HCT116 (cell line): ENCODE results near the gene MRPS23.

Source experiments
- POLR2A ChIP-seq: IDR thresholded peaks from 2 replicates; pipeline ENCODE4 v1.7.0; 2011; ENCODE audit warnings: borderline replicate concordance; ENCODE audit not compliant: insufficient read depth, insufficient read length; ENCODE audit errors: extremely low read depth
- TF ChIP-seq, protein P1 (sequence below): IDR thresholded peaks from 2 replicates; pipeline ENCODE4 v1.6.1; 2012; ENCODE audit warnings: low read depth
- TF ChIP-seq, protein P2 (sequence below), 3 experiments: fragments of 200-600 bp in 1 of 3; sonication (generic) in 1 of 3; IDR thresholded peaks in 2 of 3; conservative IDR thresholded peaks in 1 of 3; 2 replicates each; pipeline ENCODE4 v1.5.1; 2012 to 2017; ENCODE audit warnings: low read depth in 2 of 3, low read length in 2 of 3, antibody characterized with exemption in 1 of 3, borderline replicate concordance in 1 of 3, control low read depth in 1 of 3, mild to moderate bottlenecking in 1 of 3, mixed read lengths in 1 of 3, mixed run types in 1 of 3, moderate library complexity in 1 of 3; ENCODE audit not compliant: insufficient read depth in 1 of 3

DNA sequence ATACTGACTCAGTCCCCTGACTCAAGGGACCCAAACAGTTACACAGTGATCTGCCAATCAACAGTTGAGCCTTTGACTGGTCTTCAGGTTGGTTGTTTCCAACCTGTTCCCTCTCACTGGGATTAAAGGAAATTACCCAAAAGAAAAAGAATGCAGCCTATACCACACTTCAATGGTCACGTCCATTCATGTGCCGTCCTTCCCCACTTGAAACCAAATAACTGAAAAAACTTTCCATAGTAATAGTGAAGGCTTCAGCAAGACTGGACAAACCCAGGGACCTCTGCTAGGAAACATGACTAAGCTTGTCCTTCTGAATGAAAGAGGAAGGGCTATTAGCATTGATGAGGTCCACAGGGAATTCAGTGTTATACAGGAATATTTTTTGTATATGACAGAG lies 30.6 kb downstream of the MRPS23 start:
- TF ChIP-seq, protein P1, sequence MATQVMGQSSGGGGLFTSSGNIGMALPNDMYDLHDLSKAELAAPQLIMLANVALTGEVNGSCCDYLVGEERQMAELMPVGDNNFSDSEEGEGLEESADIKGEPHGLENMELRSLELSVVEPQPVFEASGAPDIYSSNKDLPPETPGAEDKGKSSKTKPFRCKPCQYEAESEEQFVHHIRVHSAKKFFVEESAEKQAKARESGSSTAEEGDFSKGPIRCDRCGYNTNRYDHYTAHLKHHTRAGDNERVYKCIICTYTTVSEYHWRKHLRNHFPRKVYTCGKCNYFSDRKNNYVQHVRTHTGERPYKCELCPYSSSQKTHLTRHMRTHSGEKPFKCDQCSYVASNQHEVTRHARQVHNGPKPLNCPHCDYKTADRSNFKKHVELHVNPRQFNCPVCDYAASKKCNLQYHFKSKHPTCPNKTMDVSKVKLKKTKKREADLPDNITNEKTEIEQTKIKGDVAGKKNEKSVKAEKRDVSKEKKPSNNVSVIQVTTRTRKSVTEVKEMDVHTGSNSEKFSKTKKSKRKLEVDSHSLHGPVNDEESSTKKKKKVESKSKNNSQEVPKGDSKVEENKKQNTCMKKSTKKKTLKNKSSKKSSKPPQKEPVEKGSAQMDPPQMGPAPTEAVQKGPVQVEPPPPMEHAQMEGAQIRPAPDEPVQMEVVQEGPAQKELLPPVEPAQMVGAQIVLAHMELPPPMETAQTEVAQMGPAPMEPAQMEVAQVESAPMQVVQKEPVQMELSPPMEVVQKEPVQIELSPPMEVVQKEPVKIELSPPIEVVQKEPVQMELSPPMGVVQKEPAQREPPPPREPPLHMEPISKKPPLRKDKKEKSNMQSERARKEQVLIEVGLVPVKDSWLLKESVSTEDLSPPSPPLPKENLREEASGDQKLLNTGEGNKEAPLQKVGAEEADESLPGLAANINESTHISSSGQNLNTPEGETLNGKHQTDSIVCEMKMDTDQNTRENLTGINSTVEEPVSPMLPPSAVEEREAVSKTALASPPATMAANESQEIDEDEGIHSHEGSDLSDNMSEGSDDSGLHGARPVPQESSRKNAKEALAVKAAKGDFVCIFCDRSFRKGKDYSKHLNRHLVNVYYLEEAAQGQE = no peak
- TF ChIP-seq, protein P2, sequence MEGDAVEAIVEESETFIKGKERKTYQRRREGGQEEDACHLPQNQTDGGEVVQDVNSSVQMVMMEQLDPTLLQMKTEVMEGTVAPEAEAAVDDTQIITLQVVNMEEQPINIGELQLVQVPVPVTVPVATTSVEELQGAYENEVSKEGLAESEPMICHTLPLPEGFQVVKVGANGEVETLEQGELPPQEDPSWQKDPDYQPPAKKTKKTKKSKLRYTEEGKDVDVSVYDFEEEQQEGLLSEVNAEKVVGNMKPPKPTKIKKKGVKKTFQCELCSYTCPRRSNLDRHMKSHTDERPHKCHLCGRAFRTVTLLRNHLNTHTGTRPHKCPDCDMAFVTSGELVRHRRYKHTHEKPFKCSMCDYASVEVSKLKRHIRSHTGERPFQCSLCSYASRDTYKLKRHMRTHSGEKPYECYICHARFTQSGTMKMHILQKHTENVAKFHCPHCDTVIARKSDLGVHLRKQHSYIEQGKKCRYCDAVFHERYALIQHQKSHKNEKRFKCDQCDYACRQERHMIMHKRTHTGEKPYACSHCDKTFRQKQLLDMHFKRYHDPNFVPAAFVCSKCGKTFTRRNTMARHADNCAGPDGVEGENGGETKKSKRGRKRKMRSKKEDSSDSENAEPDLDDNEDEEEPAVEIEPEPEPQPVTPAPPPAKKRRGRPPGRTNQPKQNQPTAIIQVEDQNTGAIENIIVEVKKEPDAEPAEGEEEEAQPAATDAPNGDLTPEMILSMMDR (IDR thresholded peaks at IDR 0.05 in 2 of 3, conservative IDR thresholded peaks at IDR 0.05 in 1 of 3; ENCODE audit: borderline replicate concordance in 1 of 3, insufficient read depth in 1 of 3, low read depth in 2 of 3, low read length in 2 of 3) = no peak
- no peak for TF ChIP-seq POLR2A
